ENCODE results near the gene CCNC. TPM values are rescaled to one million over a fixed set of nuclear protein-coding genes. Genes with fewer than 3 reads are reported as not detected.

Gene CCNC
- total RNA-seq, 2 donors from 2014 or later, result 25.2 to 50.6 TPM

DNA sequence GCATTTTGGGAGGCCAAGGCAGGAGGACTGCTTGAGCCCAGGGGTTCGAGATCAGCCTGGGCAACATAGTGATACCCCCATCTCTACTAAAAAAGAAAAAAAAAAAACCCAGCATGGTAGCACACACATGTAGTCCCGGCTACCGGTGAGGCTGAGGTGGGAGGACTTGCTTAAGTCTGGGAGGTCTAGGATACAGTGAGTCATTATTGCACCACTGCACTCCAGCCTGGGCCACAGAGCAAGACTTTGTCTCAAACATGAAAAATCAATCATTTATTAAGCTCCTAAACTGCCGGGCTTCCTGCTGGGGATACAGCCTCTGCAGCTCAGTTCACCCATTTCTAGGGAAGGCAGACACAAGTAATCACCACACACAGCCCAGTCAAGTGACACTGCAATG, 45.9 kb downstream of the CCNC start:
- no peaks in the 10 kb centered on the region for H3K9me3 ChIP-seq
- ATAC-seq (ENCODE audit: insufficient number of reproducible peaks, low FRiP score, low read depth), result no peak
- TF ChIP-seq, protein P1, sequence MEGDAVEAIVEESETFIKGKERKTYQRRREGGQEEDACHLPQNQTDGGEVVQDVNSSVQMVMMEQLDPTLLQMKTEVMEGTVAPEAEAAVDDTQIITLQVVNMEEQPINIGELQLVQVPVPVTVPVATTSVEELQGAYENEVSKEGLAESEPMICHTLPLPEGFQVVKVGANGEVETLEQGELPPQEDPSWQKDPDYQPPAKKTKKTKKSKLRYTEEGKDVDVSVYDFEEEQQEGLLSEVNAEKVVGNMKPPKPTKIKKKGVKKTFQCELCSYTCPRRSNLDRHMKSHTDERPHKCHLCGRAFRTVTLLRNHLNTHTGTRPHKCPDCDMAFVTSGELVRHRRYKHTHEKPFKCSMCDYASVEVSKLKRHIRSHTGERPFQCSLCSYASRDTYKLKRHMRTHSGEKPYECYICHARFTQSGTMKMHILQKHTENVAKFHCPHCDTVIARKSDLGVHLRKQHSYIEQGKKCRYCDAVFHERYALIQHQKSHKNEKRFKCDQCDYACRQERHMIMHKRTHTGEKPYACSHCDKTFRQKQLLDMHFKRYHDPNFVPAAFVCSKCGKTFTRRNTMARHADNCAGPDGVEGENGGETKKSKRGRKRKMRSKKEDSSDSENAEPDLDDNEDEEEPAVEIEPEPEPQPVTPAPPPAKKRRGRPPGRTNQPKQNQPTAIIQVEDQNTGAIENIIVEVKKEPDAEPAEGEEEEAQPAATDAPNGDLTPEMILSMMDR (IDR thresholded peaks at IDR 0.05), result no peak
- H3K27ac ChIP-seq, result peak overlapping the region in 1 of 2 donors; percentile 80
- peaks cover 6 to 13% of the 10 kb centered on the region in 2 donors for H3K4me1 ChIP-seq (ENCODE audit: control insufficient read depth in 1 of 2, low read depth in 2 of 2)
- H3K4me3 ChIP-seq, result no peak overlapping the region
- H3K27me3 ChIP-seq (replicated peaks; ENCODE audit: insufficient read depth), result no peaks in the 10 kb centered on the region
- H3K36me3 ChIP-seq, result no peaks in the 10 kb centered on the region
- no peak for DNase-seq (ENCODE audit: low spot score)

DNA sequence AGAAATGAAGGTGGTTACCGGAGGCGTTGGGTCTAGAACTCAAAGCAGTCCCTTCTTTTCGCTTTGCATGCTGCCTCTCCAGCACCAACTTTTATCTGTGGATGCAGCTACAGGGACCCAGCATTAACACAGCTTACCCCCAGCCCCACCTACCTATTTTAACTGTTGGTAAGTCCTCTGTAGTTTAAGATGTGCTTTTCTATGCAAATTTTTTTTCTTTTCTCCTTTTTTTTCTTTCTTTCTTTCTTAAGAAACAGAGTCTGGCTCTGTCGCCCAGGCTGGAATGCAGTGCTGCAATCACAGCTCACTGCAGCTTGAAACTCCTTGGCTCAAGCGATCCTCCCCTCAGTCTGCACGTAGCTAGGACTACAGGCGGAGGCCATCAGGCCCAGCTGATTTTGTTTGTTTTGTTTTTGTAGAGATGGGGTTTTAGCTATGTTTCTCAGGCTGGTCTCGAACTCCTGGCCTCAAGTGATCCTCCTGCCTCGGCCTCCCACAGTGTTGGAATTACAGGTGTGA, 46.8 kb downstream of the CCNC start:
- DNase-seq (ENCODE audit: low spot score), result no peak

DNA sequence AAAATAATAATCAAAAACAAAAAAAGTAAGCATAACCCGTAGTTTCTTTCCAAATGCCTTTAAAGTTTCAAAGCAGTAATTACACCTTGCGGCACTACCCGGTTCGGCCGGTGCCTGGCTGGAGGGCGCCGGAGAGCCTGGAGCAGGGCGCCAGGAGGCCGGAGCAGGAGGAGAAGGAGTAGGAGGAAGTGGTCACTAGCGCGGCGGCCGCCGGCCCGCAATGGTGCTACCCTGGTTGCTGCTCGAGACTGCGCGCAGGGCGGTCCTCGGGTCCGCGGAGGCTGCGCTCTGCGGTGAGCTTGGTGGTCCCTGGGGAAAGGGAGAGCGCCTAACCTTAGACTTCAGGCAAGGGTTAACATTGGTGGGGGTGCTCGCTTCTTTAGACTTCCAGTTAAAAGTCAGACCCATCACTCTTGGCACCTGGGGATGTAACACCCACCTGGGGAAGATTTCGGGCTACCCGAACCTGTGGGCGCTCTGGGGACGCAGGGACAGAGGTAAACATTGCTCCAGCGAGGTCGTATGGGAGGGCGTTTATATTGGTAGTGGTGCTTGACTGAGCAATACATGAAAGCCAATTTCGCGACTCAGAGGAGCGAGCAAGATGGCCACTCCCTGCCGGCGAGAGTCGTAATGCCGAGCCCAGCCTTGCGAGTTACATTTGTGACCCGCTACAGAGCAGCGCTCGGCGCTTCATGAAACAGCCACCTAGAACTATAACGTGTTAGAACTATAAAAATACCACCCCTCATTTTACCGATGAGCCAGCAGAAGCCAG, 47.4 kb downstream of the CCNC start:
- H3K9me3 ChIP-seq, result no peaks in the 10 kb centered on the region
- H3K4me1 ChIP-seq (ENCODE audit: control insufficient read depth in 1 of 2, low read depth in 2 of 2), result peaks cover 6 to 13% of the 10 kb centered on the region in 2 donors
- H3K27me3 ChIP-seq (replicated peaks; ENCODE audit: insufficient read depth), result no peaks in the 10 kb centered on the region
- DNase-seq (ENCODE audit: low spot score), result peak; percentile 46
- TF ChIP-seq, protein P1 (IDR thresholded peaks at IDR 0.05), result peak; percentile 92
- ATAC-seq (ENCODE audit: insufficient number of reproducible peaks, low FRiP score, low read depth), result peak; percentile 82
- peak overlapping the region; percentile 80 to 86 for H3K27ac ChIP-seq
- H3K4me3 ChIP-seq, result peak overlapping the region; percentile 76
- H3K36me3 ChIP-seq, result no peaks in the 10 kb centered on the region

More for the DNA sequence above, 46.8 kb downstream of the CCNC start:
- peaks cover 6 to 13% of the 10 kb centered on the region in 2 donors for H3K4me1 ChIP-seq (ENCODE audit: control insufficient read depth in 1 of 2, low read depth in 2 of 2)
- H3K9me3 ChIP-seq, result no peaks in the 10 kb centered on the region
- peak; percentile 51 for ATAC-seq (ENCODE audit: insufficient number of reproducible peaks, low FRiP score, low read depth)
- no peaks in the 10 kb centered on the region for H3K36me3 ChIP-seq
- H3K27me3 ChIP-seq (replicated peaks; ENCODE audit: insufficient read depth), result no peaks in the 10 kb centered on the region
- peak overlapping the region; percentile 80 to 86 for H3K27ac ChIP-seq
- TF ChIP-seq, protein P1 (IDR thresholded peaks at IDR 0.05), result no peak
- peak overlapping the region; percentile 76 for H3K4me3 ChIP-seq

DNA sequence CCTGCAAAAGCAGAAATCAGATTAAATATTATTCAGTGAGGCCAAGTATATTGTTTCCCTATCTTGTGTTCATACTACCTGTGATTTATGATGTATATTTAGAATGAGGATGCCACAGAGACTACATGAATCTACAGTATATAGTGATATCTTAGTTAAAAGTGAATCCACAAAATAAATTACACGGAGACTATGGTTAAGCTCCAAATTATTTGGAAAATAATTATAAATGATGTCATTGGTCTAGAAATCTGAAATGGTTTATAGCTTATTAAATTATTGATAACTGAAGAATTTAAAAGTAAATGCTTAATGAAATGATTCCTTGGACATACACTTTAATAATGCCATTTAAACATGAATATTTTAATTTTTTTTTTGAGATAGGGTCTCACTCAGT, 49.0 kb downstream of the CCNC start:
- TF ChIP-seq, protein P1 (IDR thresholded peaks at IDR 0.05), result no peak
- Histone ChIP-seq H3K27ac (no peak overlapping the region), H3K27me3 (replicated peaks; ENCODE audit: insufficient read depth) (no peaks in the 10 kb centered on the region), H3K4me3 (no peak overlapping the region), H3K36me3 (no peaks in the 10 kb centered on the region), H3K4me1 (ENCODE audit: control insufficient read depth in 1 of 2, low read depth in 2 of 2) (peaks cover 6 to 15% of the 10 kb centered on the region in 2 donors), H3K9me3 (no peaks in the 10 kb centered on the region)
- DNase-seq (ENCODE audit: low spot score) (no peak), ATAC-seq (ENCODE audit: insufficient number of reproducible peaks, low FRiP score, low read depth) (no peak)

DNA sequence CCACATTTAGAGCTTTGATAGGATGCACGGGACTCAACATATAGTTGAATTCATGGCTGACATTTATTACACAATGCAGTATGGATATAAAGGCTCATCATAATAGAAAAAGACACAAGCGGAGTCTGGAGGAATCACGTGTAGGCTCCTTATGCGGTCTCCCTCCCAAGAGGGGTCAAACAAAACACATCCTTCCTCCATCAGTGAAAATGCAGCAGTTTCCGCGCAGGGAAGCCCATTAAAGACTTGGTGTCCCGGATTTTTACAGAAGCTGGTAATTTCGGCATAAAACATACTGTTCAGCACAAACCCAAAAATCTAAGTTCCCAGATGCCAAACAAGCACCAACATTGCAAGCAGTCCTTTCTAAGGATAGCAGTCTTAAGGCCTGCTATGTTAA, 54.4 kb downstream of the CCNC start:
- Histone ChIP-seq H3K27me3 (replicated peaks; ENCODE audit: insufficient read depth) (no peaks in the 10 kb centered on the region), H3K36me3 (no peaks in the 10 kb centered on the region), H3K4me1 (ENCODE audit: control insufficient read depth in 1 of 2, low read depth in 2 of 2) (peaks cover 5 to 16% of the 10 kb centered on the region in 2 donors), H3K9me3 (no peaks in the 10 kb centered on the region), H3K4me3 (peak overlapping the region; percentile 87), H3K27ac (no peak overlapping the region)
- TF ChIP-seq, protein P1 (IDR thresholded peaks at IDR 0.05), result no peak
- ATAC-seq (ENCODE audit: insufficient number of reproducible peaks, low FRiP score, low read depth) (no peak), DNase-seq (ENCODE audit: low spot score) (no peak)

All from thoracic aorta (tissue), 2 donors.